H9 (cell line): ENCODE results near the gene NPNT. TPM values are rescaled to one million over a fixed set of nuclear protein-coding genes. Genes with fewer than 3 reads are reported as not detected.

ENCODE experiments used
- DNase-seq: peaks from one replicate; pipeline ENCODE4 v3.0.0-alpha.2; 2017
- H2AFZ ChIP-seq: one replicate; pipeline ENCODE4 v1.6.1; 2013; ENCODE audit warnings: mild to moderate bottlenecking, low read length, control low read depth, moderate library complexity
- H2AK5ac ChIP-seq: 2 replicates; pipeline ENCODE4 v1.6.1; 2013; ENCODE audit warnings: low read length, control low read depth, mixed read lengths; ENCODE audit not compliant: insufficient read length
- H2BK120ac ChIP-seq: one replicate; pipeline ENCODE4 v1.6.1; 2013; ENCODE audit warnings: low read depth, mild to moderate bottlenecking, low read length, control low read depth, inconsistent platforms; ENCODE audit not compliant: poor library complexity, severe bottlenecking
- H2BK12ac ChIP-seq: 2 replicates; pipeline ENCODE4 v1.6.1; 2013; ENCODE audit warnings: low read length, control low read depth, mixed read lengths, low read depth; ENCODE audit not compliant: insufficient read length
- H2BK15ac ChIP-seq: 2 replicates; pipeline ENCODE4 v1.6.1; 2013; ENCODE audit warnings: low read depth, low read length, control low read depth
- H2BK20ac ChIP-seq: one replicate; pipeline ENCODE4 v1.6.1; 2013; ENCODE audit warnings: low read depth, mild to moderate bottlenecking, low read length, control low read depth, inconsistent platforms; ENCODE audit not compliant: poor library complexity, severe bottlenecking
- H2BK5ac ChIP-seq: 2 replicates; pipeline ENCODE4 v1.6.1; 2013; ENCODE audit warnings: low read length, control low read depth, mixed read lengths; ENCODE audit not compliant: insufficient read length
- H3K14ac ChIP-seq: 2 replicates; pipeline ENCODE4 v1.6.1; 2013; ENCODE audit warnings: low read length, control low read depth; ENCODE audit not compliant: insufficient read depth
- H3K18ac ChIP-seq: 2 replicates; pipeline ENCODE4 v1.6.1; 2013; ENCODE audit warnings: low read depth, mild to moderate bottlenecking, mixed read lengths, low read length, control low read depth; ENCODE audit not compliant: insufficient read length
- H3K23ac ChIP-seq: 2 replicates; pipeline ENCODE4 v1.6.1; 2013; ENCODE audit warnings: low read length, control low read depth, mixed read lengths, low read depth; ENCODE audit not compliant: insufficient read length
- H3K23me2 ChIP-seq: 2 replicates; pipeline ENCODE4 v1.6.1; 2013; ENCODE audit warnings: low read depth, mild to moderate bottlenecking, mixed read lengths, low read length, control low read depth; ENCODE audit not compliant: insufficient read length, poor library complexity, severe bottlenecking
- H3K27ac ChIP-seq: 2 replicates; pipeline ENCODE4 v1.5.1; 2013; ENCODE audit warnings: low read length, control low read depth, mixed read lengths, low read depth; ENCODE audit not compliant: insufficient read length
- H3K27me3 ChIP-seq: 2 replicates; pipeline ENCODE4 v1.6.1; 2013; ENCODE audit warnings: low read length, control low read depth, inconsistent platforms; ENCODE audit not compliant: insufficient read depth
- H3K4ac ChIP-seq: 2 replicates; pipeline ENCODE4 v1.6.1; 2013; ENCODE audit warnings: low read depth, mild to moderate bottlenecking, control low read depth, inconsistent platforms, low read length, moderate library complexity
- H3K4me1 ChIP-seq: 2 replicates; pipeline ENCODE4 v1.6.1; 2013; ENCODE audit warnings: low read length, control low read depth, inconsistent platforms; ENCODE audit not compliant: insufficient read depth
- H3K4me2 ChIP-seq: 2 replicates; pipeline ENCODE4 v1.6.1; 2013; ENCODE audit warnings: low read length, control low read depth, mixed read lengths; ENCODE audit not compliant: insufficient read length, insufficient read depth
- H3K56ac ChIP-seq: 2 replicates; pipeline ENCODE4 v1.6.1; 2013; ENCODE audit warnings: low read depth, mild to moderate bottlenecking, mixed read lengths, low read length, control low read depth; ENCODE audit not compliant: insufficient read length
- H3K79me1 ChIP-seq: 2 replicates; pipeline ENCODE4 v1.6.1; 2013; ENCODE audit warnings: low read depth, mild to moderate bottlenecking, moderate library complexity, low read length, control low read depth, inconsistent platforms; ENCODE audit not compliant: insufficient read depth, poor library complexity, severe bottlenecking
- H3K79me2 ChIP-seq: 2 replicates; pipeline ENCODE4 v1.6.1; 2013; ENCODE audit warnings: low read length, control low read depth, inconsistent platforms; ENCODE audit not compliant: insufficient read depth
- H3K9ac ChIP-seq: 2 replicates; pipeline ENCODE4 v1.6.1; 2013; ENCODE audit warnings: low read length, control low read depth, mixed read lengths; ENCODE audit not compliant: insufficient read length; ENCODE audit errors: extremely low read depth
- H3K9me3 ChIP-seq: one replicate; pipeline ENCODE4 v1.6.1; 2013; ENCODE audit warnings: low read depth, low read length, inconsistent platforms; ENCODE audit not compliant: control insufficient read depth
- H3T11ph ChIP-seq: one replicate; pipeline ENCODE4 v1.6.1; 2013; ENCODE audit warnings: mild to moderate bottlenecking, low read length, control low read depth, inconsistent platforms
- H4K20me1 ChIP-seq: one replicate; pipeline ENCODE4 v1.6.1; 2013; ENCODE audit not compliant: control insufficient read depth, insufficient read length, insufficient read depth
- H4K5ac ChIP-seq: 2 replicates; pipeline ENCODE4 v1.6.1; 2013; ENCODE audit warnings: low read depth, mild to moderate bottlenecking, mixed read lengths, low read length, control low read depth; ENCODE audit not compliant: insufficient read length
- H4K8ac ChIP-seq: replicated peaks from 2 replicates; pipeline ENCODE4 v1.6.1; 2013; ENCODE audit warnings: low read length, control low read depth, mixed read lengths, low read depth; ENCODE audit not compliant: insufficient read length
- H4K91ac ChIP-seq: 2 replicates; pipeline ENCODE4 v1.6.1; 2013; ENCODE audit warnings: low read depth, mild to moderate bottlenecking, moderate library complexity, mixed read lengths, low read length, control low read depth; ENCODE audit not compliant: insufficient read length
- H3K27ac Mint-ChIP-seq, 3 experiments: 2 replicates in 2 of 3; 3 replicates in 1 of 3; pipeline ENCODE4 v1.8.0; 2020 to 2021; ENCODE audit warnings: mixed read lengths in 3 of 3, mild to moderate bottlenecking in 1 of 3, moderate library complexity in 1 of 3
- H3K27me3 Mint-ChIP-seq: 2 replicates; pipeline ENCODE4 v1.8.0; 2021; ENCODE audit warnings: low read depth, mild to moderate bottlenecking, moderate library complexity, mixed read lengths
- H3K36me3 Mint-ChIP-seq, 3 experiments: 2 replicates in 2 of 3; 3 replicates in 1 of 3; pipeline ENCODE4 v1.8.0; 2020 to 2021; ENCODE audit warnings: low read depth in 3 of 3, mixed read lengths in 3 of 3; ENCODE audit not compliant: insufficient read depth in 1 of 3
- H3K4me1 Mint-ChIP-seq, 2 experiments: 2 replicates each; pipeline ENCODE4 v1.8.0; 2020; ENCODE audit warnings: mixed read lengths in 2 of 2
- H3K4me3 Mint-ChIP-seq, 2 experiments: 2 replicates in 1 of 2; 3 replicates in 1 of 2; pipeline ENCODE4 v1.8.0; 2020 to 2021; ENCODE audit warnings: mild to moderate bottlenecking in 2 of 2, mixed read lengths in 2 of 2, moderate library complexity in 1 of 2
- H3K9me3 Mint-ChIP-seq, 2 experiments: 2 replicates in 1 of 2; 3 replicates in 1 of 2; pipeline ENCODE4 v1.8.0; 2020; ENCODE audit warnings: mild to moderate bottlenecking in 2 of 2, mixed read lengths in 2 of 2, moderate library complexity in 1 of 2
- CTCF ChIP-seq: fragments of 200-600 bp; sonication (generic); conservative IDR thresholded peaks from 3 replicates; pipeline ENCODE4 v1.8.0; 2021; ENCODE audit warnings: antibody characterized with exemption, mild to moderate bottlenecking
- WGBS: extraction: QIAGEN DNeasy Blood & Tissue Kit; methylation state at CpG from one replicate; pipeline ENCODE4 v1.1.7; 2013; ENCODE audit warnings: missing lambda C conversion rate, low lambda C conversion rate, mixed read lengths; ENCODE audit not compliant: insufficient read length; ENCODE audit errors: extremely low coverage; 5-methylcytosine and 5-hydroxymethylcytosine counted together
- total RNA-seq: library from RNA; stranded (reverse); gene quantifications from 2 replicates; pipeline ENCODE4 v1.2.1, GENCODE V29; 2021

NPNT gene
- total RNA-seq, 1 experiment from 2014 or later = 0.37 TPM

GRCh38 chr4:105988671-105989070 lies 93.4 kb downstream of the NPNT start:
- no peak overlapping the region for H3K4me2 ChIP-seq
- H4K20me1 ChIP-seq = no peaks in the 10 kb centered on the region
- WGBS = no CpG with 5 or more reads among the region's 2 CpGs
- Mint-ChIP-seq H3K27me3 (peaks cover 3% of the 10 kb centered on the region), H3K4me1 (no peaks in the 10 kb centered on the region), H3K9me3 (peaks cover 8 to 13% of the 10 kb centered on the region in 2 experiments), H3K27ac (no peak overlapping the region), H3K4me3 (no peak overlapping the region), H3K36me3 (peaks cover 0 to 5% (median 4%) of the 10 kb centered on the region in 3 experiments; a peak in 3 of 7 replicates)
- no peak overlapping the region for H2AFZ ChIP-seq
- H2BK12ac ChIP-seq = no peak overlapping the region
- no peak overlapping the region for H4K8ac ChIP-seq
- no peak overlapping the region for H4K5ac ChIP-seq
- no peak overlapping the region for H3K9ac ChIP-seq
- no peak overlapping the region for H3K14ac ChIP-seq
- H3K27me3 ChIP-seq = no peaks in the 10 kb centered on the region
- H4K91ac ChIP-seq = no peak overlapping the region
- H2AK5ac ChIP-seq = no peak overlapping the region
- H3K56ac ChIP-seq = no peak overlapping the region
- DNase-seq = no peak
- no peaks in the 10 kb centered on the region for H3K79me2 ChIP-seq
- H3K4ac ChIP-seq = no peak overlapping the region
- no peaks in the 10 kb centered on the region for H3K79me1 ChIP-seq
- no peak overlapping the region for H2BK20ac ChIP-seq
- H3T11ph ChIP-seq = no peak overlapping the region
- H2BK15ac ChIP-seq = no peak overlapping the region
- no peak overlapping the region for H3K18ac ChIP-seq
- H3K9me3 ChIP-seq = no peaks in the 10 kb centered on the region
- H3K4me1 ChIP-seq = no peaks in the 10 kb centered on the region; the same call in 1 of the 2 replicates
- H3K23me2 ChIP-seq = no peaks in the 10 kb centered on the region
- no peak overlapping the region for H2BK5ac ChIP-seq
- no peak for TF ChIP-seq CTCF
- H3K23ac ChIP-seq = no peak overlapping the region
- H2BK120ac ChIP-seq = no peak overlapping the region
- no peak overlapping the region for H3K27ac ChIP-seq
